CD4-positive, alpha-beta memory T cell (primary cell): ENCODE measurements around the gene DHRS3. TPM values are rescaled to one million over a fixed set of nuclear protein-coding genes. Genes with fewer than 3 reads are reported as not detected.
A peak's percentile ranks its signal among the peaks of the same experiment; 100 is the strongest.

ENCODE experiments used
- CTCF ChIA-PET: fragments of 350-600 bp; sonication (Branson Sonifier 250); formaldehyde crosslinking; loops from one replicate; lab custom pipeline; 2021; ENCODE audit warnings: inconsistent platforms; ENCODE audit not compliant: partially characterized antibody; lab: Charles Lee
- POLR2A ChIA-PET: fragments of 350-600 bp; sonication (Branson Sonifier 250); formaldehyde crosslinking; loops from one replicate; lab custom pipeline; 2021; ENCODE audit not compliant: partially characterized antibody; lab: Charles Lee
- DNase-seq, 5 donors: peaks; one replicate each; pipeline versions ENCODE4 v3.0.0 to v3.0.0-alpha.2; 2020 to 2022; ENCODE audit warnings: mixed read lengths in 1 of 5
- H3K27ac ChIP-seq: one replicate; pipeline ENCODE4 v1.7.0; 2013; ENCODE audit warnings: low read depth, low read length
- H3K27me3 ChIP-seq: 2 replicates; pipeline ENCODE4 v1.7.0; 2013; ENCODE audit warnings: mild to moderate bottlenecking, low read length, moderate library complexity; ENCODE audit not compliant: insufficient read depth
- H3K36me3 ChIP-seq: 2 replicates; pipeline ENCODE4 v1.7.0; 2013; ENCODE audit warnings: mild to moderate bottlenecking, low read length, moderate library complexity; ENCODE audit not compliant: insufficient read depth
- H3K4me1 ChIP-seq: 2 replicates; pipeline ENCODE4 v1.7.0; 2013; ENCODE audit warnings: mild to moderate bottlenecking, low read length, moderate library complexity; ENCODE audit not compliant: insufficient read depth
- H3K4me3 ChIP-seq, 2 donors: one replicate each; pipeline ENCODE4 v1.7.0; 2013; ENCODE audit warnings: low read length in 2 of 2, mild to moderate bottlenecking in 1 of 2
- H3K9me3 ChIP-seq, 2 donors: one replicate each; pipeline ENCODE4 v1.7.0; 2013; ENCODE audit warnings: low read length in 2 of 2, control low read depth in 1 of 2; ENCODE audit not compliant: control insufficient read depth in 1 of 2
- H3K27ac Mint-ChIP-seq, 7 donors: one replicate each; pipeline ENCODE4 v1.8.0; 2020 to 2021; ENCODE audit warnings: mixed read lengths in 7 of 7, mild to moderate bottlenecking in 6 of 7, inconsistent platforms in 3 of 7, moderate library complexity in 3 of 7
- H3K27me3 Mint-ChIP-seq, 2 donors: one replicate each; pipeline ENCODE4 v1.8.0; 2020 to 2021; ENCODE audit warnings: mixed read lengths in 2 of 2
- H3K36me3 Mint-ChIP-seq, 2 donors: one replicate each; pipeline ENCODE4 v1.8.0; 2020 to 2021; ENCODE audit warnings: mixed read lengths in 2 of 2, inconsistent platforms in 1 of 2, mild to moderate bottlenecking in 1 of 2
- H3K4me1 Mint-ChIP-seq, 4 donors: one replicate each; pipeline ENCODE4 v1.8.0; 2020 to 2021; ENCODE audit warnings: mixed read lengths in 4 of 4, mild to moderate bottlenecking in 1 of 4
- H3K4me3 Mint-ChIP-seq, 8 donors: one replicate each; pipeline ENCODE4 v1.8.0; 2020 to 2021; ENCODE audit warnings: mixed read lengths in 8 of 8, mild to moderate bottlenecking in 7 of 8, moderate library complexity in 6 of 8, inconsistent platforms in 3 of 8
- H3K9me3 Mint-ChIP-seq, 8 donors: one replicate each; pipeline ENCODE4 v1.8.0; 2020 to 2021; ENCODE audit warnings: mixed read lengths in 8 of 8, mild to moderate bottlenecking in 5 of 8, inconsistent platforms in 3 of 8, moderate library complexity in 1 of 8
- intact Hi-C: fragments of 100-400 bp; cut with micrococcal nuclease; formaldehyde crosslinking; loops from one replicate; pipeline ENCODE4 v1.15.1; 2023
- polyA plus RNA-seq, 2 donors: library from polyadenylated mRNA; unstranded; fragments of 300-500 nt; fragmentation: Illumina TruSeq; gene quantifications; one replicate each; pipeline ENCODE4 v1.2.3, GENCODE V29; 2021
- total RNA-seq, 2 experiments: library from RNA; stranded (reverse); gene quantifications; one replicate each; pipeline ENCODE4 v1.2.3, GENCODE V29; 2021

The DHRS3 gene
- total and polyA plus RNA-seq, 4 experiments from 2014 or later = 30.1 to 91.8 (median 64.0) TPM

DNA sequence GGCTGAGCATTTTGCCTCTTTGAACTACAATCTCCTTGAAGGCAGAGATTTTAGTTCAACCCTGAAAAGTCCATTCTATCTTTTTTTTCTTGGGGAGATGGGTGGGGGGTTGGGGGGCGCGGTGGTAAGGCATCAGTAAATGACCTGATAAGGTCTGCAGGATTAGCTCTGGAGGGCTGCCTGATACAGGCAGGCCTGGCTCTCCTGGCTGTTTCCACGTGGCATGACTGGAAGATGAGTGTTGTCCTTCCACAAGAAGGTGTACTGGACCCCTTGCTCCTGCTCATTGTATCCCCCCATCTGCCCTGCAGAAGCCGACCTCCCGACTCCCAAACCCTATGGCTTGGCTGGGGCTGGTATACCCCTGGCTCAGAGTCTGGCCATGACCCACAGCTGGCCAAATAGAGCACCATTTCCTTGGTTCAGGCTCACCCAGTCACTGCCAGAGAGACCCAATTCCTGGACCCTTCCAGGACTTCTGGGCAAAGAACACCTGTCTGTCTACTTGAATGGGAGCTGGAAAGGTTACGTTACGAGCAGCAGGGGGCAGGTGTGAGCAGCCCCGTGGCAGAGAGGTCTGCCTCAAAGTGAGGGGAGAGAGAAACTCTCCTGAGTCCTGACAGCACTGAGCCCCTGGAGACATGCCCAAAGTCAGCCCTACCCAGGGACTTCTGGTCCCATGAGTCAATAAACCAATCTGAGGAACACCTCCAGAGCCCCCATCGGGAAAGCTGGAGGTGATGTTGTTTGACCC is 17.0 kb downstream of the DHRS3 start:
- H3K27me3 ChIP-seq = no peaks in the 10 kb centered on the region
- H3K27me3 Mint-ChIP-seq = no peaks in the 10 kb centered on the region
- no peak overlapping the region for H3K4me3 ChIP-seq
- H3K36me3 ChIP-seq = no peaks in the 10 kb centered on the region
- no peaks in the 10 kb centered on the region for H3K9me3 ChIP-seq
- ChIA-PET CTCF (interaction anchor here (0.6 to 10.1 kb wide), 14 partner anchors 9 to 366 kb away, joined by 3 to 196 read pairs (median 4); partner anchors contain the start of gene DHRS3), POLR2A (interaction anchor here (0.8 to 13.6 kb wide), 3 partner anchors 9 to 167 kb away, joined by 3 to 327 read pairs (median 4); partner anchors contain the start of gene DHRS3)
- peaks cover 65% of the 10 kb centered on the region for H3K4me1 ChIP-seq
- H3K27ac Mint-ChIP-seq = peak overlapping the region in 5 of 7 donors; percentile 32 to 84 (median 70)
- no peak overlapping the region for H3K27ac ChIP-seq
- no peaks in the 10 kb centered on the region for H3K9me3 Mint-ChIP-seq
- peak overlapping the region in 1 of 8 donors; percentile 45 for H3K4me3 Mint-ChIP-seq
- H3K36me3 Mint-ChIP-seq = peaks cover 3 to 14% of the 10 kb centered on the region in 2 donors
- DNase-seq = peak; percentile 56 to 66 (median 62)
- intact Hi-C loops = loop anchor here (1.0 kb wide), 2 partner anchors 18 to 58 kb away; no protein-coding TSS in a partner anchor
- peaks cover 28 to 90% (median 58%) of the 10 kb centered on the region in 4 donors for H3K4me1 Mint-ChIP-seq

DNA sequence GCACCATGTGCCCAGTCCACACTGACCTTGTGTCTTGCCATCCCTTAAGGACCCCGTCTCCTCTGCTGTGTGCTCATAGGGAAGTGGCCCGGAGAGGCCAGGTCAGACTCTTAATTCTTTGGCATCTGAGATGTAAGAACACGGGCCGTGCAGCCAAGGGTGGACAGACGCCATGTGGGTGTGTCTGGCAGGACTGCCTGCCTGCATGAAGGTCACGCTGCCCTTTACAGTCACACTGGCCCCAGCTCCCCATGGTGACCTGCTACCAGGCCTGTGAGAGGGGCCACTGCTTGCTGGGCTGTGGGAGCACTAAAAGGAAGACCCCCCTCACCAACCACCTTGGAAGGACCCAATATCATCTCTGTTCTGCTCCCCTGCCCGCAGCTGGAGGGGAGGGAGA is 17.7 kb downstream of the DHRS3 start:
- CTCF ChIA-PET = interaction anchor here (0.6 to 10.1 kb wide), 7 partner anchors 8 to 366 kb away, joined by 3 to 196 read pairs (median 9); partner anchors contain the start of gene DHRS3
- Mint-ChIP-seq H3K9me3 (no peaks in the 10 kb centered on the region), H3K27ac (peak overlapping the region in 2 of 7 donors; percentile 30 to 52), H3K27me3 (no peaks in the 10 kb centered on the region), H3K4me3 (no peak overlapping the region), H3K36me3 (peaks cover 3 to 10% of the 10 kb centered on the region in 2 donors), H3K4me1 (peaks cover 25 to 87% (median 53%) of the 10 kb centered on the region in 4 donors)
- peaks cover 66% of the 10 kb centered on the region for H3K4me1 ChIP-seq
- H3K36me3 ChIP-seq = no peaks in the 10 kb centered on the region
- no peak overlapping the region for H3K4me3 ChIP-seq
- no peak for DNase-seq
- intact Hi-C loops = no loop called here
- POLR2A ChIA-PET = interaction anchor here (13.6 kb wide), 1 partner anchor 16 kb away, joined by 327 read pairs; the partner anchor contains the start of gene DHRS3
- no peaks in the 10 kb centered on the region for H3K9me3 ChIP-seq
- no peaks in the 10 kb centered on the region for H3K27me3 ChIP-seq
- H3K27ac ChIP-seq = no peak overlapping the region

DNA sequence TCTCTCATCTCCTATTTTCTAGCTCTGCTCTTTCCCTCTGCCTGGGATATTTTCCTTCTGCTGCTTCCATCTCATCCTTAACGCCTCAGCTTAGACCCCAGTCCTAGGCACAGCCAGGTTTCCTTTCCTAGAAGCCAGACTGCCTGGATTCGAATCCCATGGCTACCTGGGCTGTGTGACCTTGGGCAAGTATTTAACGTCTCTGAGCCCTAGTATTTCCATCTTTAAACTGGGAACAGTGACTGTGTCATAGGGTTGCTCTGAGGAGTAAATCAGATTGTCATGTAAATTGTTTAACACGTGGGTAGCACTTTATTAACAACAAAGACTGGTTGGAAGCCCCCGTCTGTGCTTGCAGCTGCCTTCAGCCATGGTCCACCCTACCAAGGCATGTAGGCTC is 18.4 kb downstream of the DHRS3 start:
- H3K36me3 ChIP-seq = no peaks in the 10 kb centered on the region
- Mint-ChIP-seq H3K27me3 (no peaks in the 10 kb centered on the region), H3K4me3 (peak overlapping the region in 2 of 8 donors; percentile 11 to 20), H3K27ac (peak overlapping the region in 4 of 7 donors; percentile 22 to 43 (median 32)), H3K36me3 (peaks cover 3 to 8% of the 10 kb centered on the region in 2 donors), H3K9me3 (no peaks in the 10 kb centered on the region), H3K4me1 (peaks cover 27 to 84% (median 54%) of the 10 kb centered on the region in 4 donors)
- no peaks in the 10 kb centered on the region for H3K9me3 ChIP-seq
- no peak overlapping the region for H3K4me3 ChIP-seq
- no peaks in the 10 kb centered on the region for H3K27me3 ChIP-seq
- no peak overlapping the region for H3K27ac ChIP-seq
- ChIA-PET POLR2A (interaction anchor here (13.6 kb wide), 1 partner anchor 17 kb away, joined by 327 read pairs; the partner anchor contains the start of gene DHRS3), CTCF (interaction anchor here (2.3 to 10.1 kb wide), 2 partner anchors 8 to 19 kb away, joined by 9 to 196 read pairs; partner anchors contain the start of gene DHRS3)
- intact Hi-C loops = no loop called here
- peaks cover 63% of the 10 kb centered on the region for H3K4me1 ChIP-seq
- no peak for DNase-seq

DNA sequence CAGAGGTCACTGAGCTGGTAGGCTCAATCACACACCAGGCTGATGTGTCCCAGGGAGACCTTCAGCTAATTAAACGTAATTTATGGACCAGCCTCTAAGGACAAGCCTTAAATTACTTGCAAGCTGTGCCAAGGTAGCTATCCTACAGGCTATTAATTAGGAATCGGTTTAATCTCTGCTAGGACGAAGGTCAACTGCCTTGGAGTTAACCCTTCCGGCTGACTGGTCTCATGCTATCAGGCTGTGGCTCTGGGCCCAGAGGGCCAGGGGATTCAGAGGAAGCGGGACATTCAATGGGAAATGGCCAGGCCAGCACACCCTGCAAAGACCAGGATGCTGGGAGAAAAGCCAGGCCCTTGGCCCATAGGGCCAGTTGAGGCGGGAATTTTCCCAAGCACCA is 19.0 kb downstream of the DHRS3 start:
- no peak for DNase-seq
- Mint-ChIP-seq H3K4me3 (no peak overlapping the region), H3K4me1 (peaks cover 27 to 84% (median 54%) of the 10 kb centered on the region in 4 donors), H3K27ac (peak overlapping the region in 1 of 7 donors; percentile 52), H3K27me3 (no peaks in the 10 kb centered on the region), H3K9me3 (no peaks in the 10 kb centered on the region), H3K36me3 (peaks cover 0 to 3% of the 10 kb centered on the region in 2 donors)
- no peaks in the 10 kb centered on the region for H3K27me3 ChIP-seq
- H3K36me3 ChIP-seq = no peaks in the 10 kb centered on the region
- intact Hi-C loops = no loop called here
- CTCF ChIA-PET = interaction anchor here (0.6 to 10.1 kb wide), 3 partner anchors 19 to 142 kb away, joined by 3 to 196 read pairs (median 4); partner anchors contain the start of gene DHRS3
- peaks cover 59% of the 10 kb centered on the region for H3K4me1 ChIP-seq
- POLR2A ChIA-PET = interaction anchor here (13.6 kb wide), 1 partner anchor 18 kb away, joined by 327 read pairs; the partner anchor contains the start of gene DHRS3
- no peak overlapping the region for H3K27ac ChIP-seq
- H3K4me3 ChIP-seq = no peak overlapping the region
- H3K9me3 ChIP-seq = no peaks in the 10 kb centered on the region

DNA sequence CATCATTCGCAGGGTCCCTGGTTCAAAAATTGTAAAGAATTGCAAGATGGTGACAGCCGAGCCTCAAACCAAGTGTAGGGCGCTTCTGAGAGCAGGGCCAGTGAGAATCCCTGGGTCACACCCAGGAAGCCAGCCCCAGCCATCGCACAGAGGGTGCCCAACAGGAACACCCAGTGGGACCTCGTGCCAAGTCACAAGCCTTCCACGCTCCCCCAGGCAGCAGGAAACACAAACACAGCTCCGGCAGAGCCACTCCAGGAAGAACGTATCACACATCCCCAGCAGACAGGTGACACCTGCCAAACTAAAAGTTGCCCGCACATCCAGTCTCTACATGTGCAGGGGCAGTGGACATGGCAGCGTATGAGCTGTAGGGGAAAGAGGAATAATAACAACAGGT is 20.2 kb downstream of the DHRS3 start:
- Histone ChIP-seq H3K36me3 (no peaks in the 10 kb centered on the region), H3K4me1 (peaks cover 51% of the 10 kb centered on the region), H3K27me3 (no peaks in the 10 kb centered on the region), H3K4me3 (no peak overlapping the region), H3K27ac (no peak overlapping the region), H3K9me3 (no peaks in the 10 kb centered on the region)
- intact Hi-C loops = no loop called here
- H3K4me1 Mint-ChIP-seq = peaks cover 29 to 80% (median 53%) of the 10 kb centered on the region in 4 donors
- no peak for DNase-seq
- CTCF ChIA-PET = interaction anchor here (1.4 to 10.1 kb wide), 2 partner anchors 20 to 62 kb away, joined by 4 to 196 read pairs; partner anchors contain the start of gene DHRS3
- H3K4me3 Mint-ChIP-seq = peak overlapping the region in 5 of 8 donors; percentile 10 to 50 (median 22)
- no peaks in the 10 kb centered on the region for H3K27me3 Mint-ChIP-seq
- H3K36me3 Mint-ChIP-seq = peaks cover 0 to 1% of the 10 kb centered on the region in 2 donors
- peak overlapping the region in 3 of 7 donors; percentile 52 to 69 (median 61) for H3K27ac Mint-ChIP-seq
- H3K9me3 Mint-ChIP-seq = no peaks in the 10 kb centered on the region
- POLR2A ChIA-PET = interaction anchor here (13.6 kb wide), 1 partner anchor 19 kb away, joined by 327 read pairs; the partner anchor contains the start of gene DHRS3

DNA sequence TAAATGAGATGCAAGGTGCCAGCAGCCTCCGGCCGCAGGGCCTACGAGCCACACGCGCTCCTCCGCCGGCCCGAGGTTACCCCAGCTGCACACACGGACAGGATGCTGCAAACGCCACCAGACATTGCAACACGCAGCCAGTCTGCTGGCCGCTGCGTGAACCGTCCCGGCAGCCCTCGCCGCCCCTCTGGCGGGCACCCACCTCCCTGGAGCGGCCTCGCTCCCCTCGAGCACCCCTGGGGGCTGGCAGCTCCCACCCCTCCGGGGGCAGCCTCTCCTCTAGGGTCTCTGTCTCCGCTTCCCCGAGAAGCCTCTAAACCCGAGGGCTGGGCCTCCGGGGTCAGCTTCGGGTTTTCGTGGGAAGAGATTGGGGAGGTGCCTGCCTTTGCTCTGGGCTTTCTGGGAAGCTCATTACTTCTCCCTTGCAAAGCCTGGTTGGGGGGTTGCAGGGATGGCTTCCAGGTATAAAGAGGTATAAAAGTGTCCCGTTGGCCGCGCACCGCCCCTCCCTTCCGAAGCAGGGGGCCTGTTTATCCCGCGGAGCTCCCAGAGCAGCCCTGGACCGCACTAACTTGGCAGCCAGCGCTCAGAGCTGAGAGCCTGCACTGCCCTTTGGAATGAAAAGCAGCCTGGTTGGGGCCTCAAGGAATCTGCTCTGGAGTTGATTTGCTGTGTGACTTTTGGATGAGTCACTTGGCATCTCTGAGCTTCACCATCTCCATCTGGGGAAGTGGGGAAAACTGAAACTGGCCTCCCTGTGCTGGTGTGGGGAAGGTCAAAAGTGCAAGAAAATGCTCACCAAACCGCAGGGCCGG is 21.8 kb downstream of the DHRS3 start:
- ChIA-PET CTCF (interaction anchor here (1.4 kb wide), 1 partner anchor 23 kb away, joined by 4 read pairs; no protein-coding TSS in a partner anchor), POLR2A (interaction anchor here (0.8 to 3.1 kb wide), 2 partner anchors 23 to 86 kb away, joined by 3 to 17 read pairs; partner anchors contain the start of gene DHRS3)
- peaks cover 35% of the 10 kb centered on the region for H3K4me1 ChIP-seq
- intact Hi-C loops = no loop called here
- H3K27me3 ChIP-seq = no peaks in the 10 kb centered on the region
- H3K36me3 Mint-ChIP-seq = peaks cover 3 to 4% of the 10 kb centered on the region in 2 donors
- H3K27ac Mint-ChIP-seq = no peak overlapping the region
- peaks cover 4% of the 10 kb centered on the region for H3K36me3 ChIP-seq
- H3K4me3 ChIP-seq = no peak overlapping the region
- H3K9me3 Mint-ChIP-seq = no peaks in the 10 kb centered on the region
- H3K4me1 Mint-ChIP-seq = peaks cover 24 to 73% (median 50%) of the 10 kb centered on the region in 4 donors
- no peaks in the 10 kb centered on the region for H3K9me3 ChIP-seq
- no peak overlapping the region for H3K27ac ChIP-seq
- no peak for DNase-seq
- no peaks in the 10 kb centered on the region for H3K27me3 Mint-ChIP-seq
- peak overlapping the region in 4 of 8 donors; percentile 15 to 58 (median 24) for H3K4me3 Mint-ChIP-seq
